ENCODE measurements around the gene TDRD10.

TDRD10 gene

GRCh38 chr1:154567386-154568156 is 65.6 kb downstream of the TDRD10 start, which contains the start of gene CHRNB2 (continued):
- no peak; the same call in 1 of the 2 replicates for TF ChIP-seq TSHZ2 (CRISPR knock-in tag; IDR thresholded peaks at IDR 0.05)
- TF ChIP-seq GLIS3 (CRISPR knock-in tag; IDR thresholded peaks at IDR 0.05): no peak
- no peak for TF ChIP-seq POU6F1 (CRISPR knock-in tag; IDR thresholded peaks at IDR 0.05; ENCODE audit: borderline replicate concordance, low read depth)
- TF ChIP-seq ZNF8 (CRISPR knock-in tag; IDR thresholded peaks at IDR 0.05): no peak
- no peak for TF ChIP-seq TCF4 (CRISPR knock-in tag; IDR thresholded peaks at IDR 0.05; ENCODE audit: borderline replicate concordance)
- TF ChIP-seq ZC3H10 (CRISPR knock-in tag; IDR thresholded peaks at IDR 0.05): peak; percentile 78; the same call in 1 of the 2 replicates
- TF ChIP-seq TOX (CRISPR knock-in tag; IDR thresholded peaks at IDR 0.05; ENCODE audit: borderline replicate concordance): no peak
- TF ChIP-seq ESRRG (CRISPR knock-in tag; IDR thresholded peaks at IDR 0.05): no peak

- ATAC-seq: peak; percentile 15
- TF ChIP-seq ESRRG (CRISPR knock-in tag; IDR thresholded peaks at IDR 0.05): no peak
- no peak for TF ChIP-seq PATZ1 (CRISPR knock-in tag; IDR thresholded peaks at IDR 0.05; ENCODE audit: borderline replicate concordance)
- TF ChIP-seq ZC3H10 (CRISPR knock-in tag; IDR thresholded peaks at IDR 0.05): no peak
- TF ChIP-seq CSDC2 (CRISPR knock-in tag; IDR thresholded peaks at IDR 0.05): no peak
- no peak for TF ChIP-seq ZFP3 (CRISPR knock-in tag; IDR thresholded peaks at IDR 0.05)
- TF ChIP-seq ZFP30 (CRISPR knock-in tag; IDR thresholded peaks at IDR 0.05): no peak
- TF ChIP-seq TOX (CRISPR knock-in tag; IDR thresholded peaks at IDR 0.05; ENCODE audit: borderline replicate concordance): no peak
- no peak for TF ChIP-seq CREB5 (CRISPR knock-in tag; IDR thresholded peaks at IDR 0.05; ENCODE audit: low read depth)
- TF ChIP-seq ISL1 (CRISPR knock-in tag; IDR thresholded peaks at IDR 0.05): no peak
- no peak for TF ChIP-seq ZNF565 (CRISPR knock-in tag; conservative IDR thresholded peaks at IDR 0.05; ENCODE audit: low read depth)
- TF ChIP-seq GLIS3 (CRISPR knock-in tag; IDR thresholded peaks at IDR 0.05): no peak
- TF ChIP-seq TCF4 (CRISPR knock-in tag; IDR thresholded peaks at IDR 0.05; ENCODE audit: borderline replicate concordance): no peak
- no peak for TF ChIP-seq OSR1 (CRISPR knock-in tag; IDR thresholded peaks at IDR 0.05)
- TF ChIP-seq CSRNP3 (CRISPR knock-in tag; IDR thresholded peaks at IDR 0.05): no peak
These were observed 66.3 kb downstream of the TDRD10 start for GRCh38 chr1:154568157-154568815.

- ATAC-seq: no peak
- TF ChIP-seq POU6F1 (CRISPR knock-in tag; IDR thresholded peaks at IDR 0.05; ENCODE audit: borderline replicate concordance, low read depth): no peak
These were observed 69.4 kb downstream of the TDRD10 start for GRCh38 chr1:154571244-154571963.

Data from SK-N-SH treated with all-trans-retinoic acid at 6 μM for 48 hours (cell line).